ENCODE measurements around the gene TTC12. TPM values are rescaled to one million over a fixed set of nuclear protein-coding genes. Genes with fewer than 3 reads are reported as not detected.

Gene TTC12
- total and polyA plus RNA-seq, 2 of the 4 experiments (the other 2 are of a cell fraction): 10.0 to 14.7 TPM

- Histone ChIP-seq H2AK5ac (ENCODE audit: low read depth, low read length) (no peak overlapping the region), H3K4ac (ENCODE audit: low read depth, low read length) (no peak overlapping the region), H4K5ac (ENCODE audit: low read depth, low read length) (no peak overlapping the region), H4K8ac (ENCODE audit: low read depth in 2 of 2, low read length in 2 of 2) (no peak overlapping the region), H3K9ac (ENCODE audit: low read depth, low read length) (no peak overlapping the region), H3K36me3 (ENCODE audit: control insufficient read depth, insufficient read depth, low read length) (no peaks in the 10 kb centered on the region), H3K4me2 (ENCODE audit: low read depth, low read length) (no peak overlapping the region), H3K18ac (ENCODE audit: low read depth, low read length) (no peak overlapping the region), H3K23ac (ENCODE audit: low read depth, low read length) (no peak overlapping the region), H4K91ac (ENCODE audit: insufficient read depth, low read depth, low read length) (no peak overlapping the region), H2BK15ac (ENCODE audit: low read depth, low read length) (no peak overlapping the region), H3K4me1 (ENCODE audit: control insufficient read depth, insufficient read depth, low read length) (no peaks in the 10 kb centered on the region), H2BK20ac (ENCODE audit: low read depth, low read length) (no peak overlapping the region), H2AFZ (replicated peaks; ENCODE audit: low read length, poor library complexity) (no peak overlapping the region), H3K4me3 (ENCODE audit: insufficient read depth, low read depth, low read length) (no peak overlapping the region), H3K14ac (replicated peaks; ENCODE audit: low read depth, low read length) (no peak overlapping the region), H2BK120ac (ENCODE audit: low read depth, low read length) (no peak overlapping the region), H3K27me3 (ENCODE audit: control insufficient read depth, insufficient read depth, low read length) (peaks cover 24% of the 10 kb centered on the region), H3K56ac (ENCODE audit: extremely low read depth, insufficient read depth, low read length) (no peak overlapping the region), H2AK9ac (replicated peaks; ENCODE audit: low read depth, low read length, poor library complexity) (no peak overlapping the region), H3K79me1 (ENCODE audit: low read depth in 1 of 2, low read length in 2 of 2) (no peaks in the 10 kb centered on the region), H3K27ac (ENCODE audit: insufficient read depth, low read length) (no peak overlapping the region), H3K9me1 (ENCODE audit: insufficient read depth, low read length) (no peaks in the 10 kb centered on the region), H3K9me3 (ENCODE audit: control insufficient read depth, insufficient read depth, low read length) (no peaks in the 10 kb centered on the region), H4K20me1 (ENCODE audit: insufficient read depth, low read length) (no peaks in the 10 kb centered on the region), H2BK5ac (ENCODE audit: low read depth, low read length, poor library complexity, severe bottlenecking) (no peak overlapping the region)
- WGBS, 2 experiments (ENCODE audit: extremely low coverage in 2 of 2, insufficient read length in 1 of 2): no CpG with 5 or more reads among the region's 9 CpGs
- no peak for DNase-seq
- ATAC-seq (ENCODE audit: low read depth): no peak
- intact Hi-C loops (cut with micrococcal nuclease) (no loop called here), dilution Hi-C loops (cut with HindIII; ENCODE audit: low sequenced_read_pairs, unreplicated experiment) (no loop called here), in situ Hi-C loops (cut with MboI; ENCODE audit: low sequenced_read_pairs) (no loop called here)
- ChIA-PET CTCF (no interaction called here), POLR2A (ENCODE audit: unreplicated experiment) (no interaction called here)
- BruUV-seq (replicated peaks): no TSS peak
- TF ChIP-seq USF2 (IDR thresholded peaks at IDR 0.05; ENCODE audit: low read depth, low read length) (no peak), ELK1 (IDR thresholded peaks at IDR 0.05; ENCODE audit: borderline replicate concordance, low read depth, low read length) (no peak), RAD21 (IDR thresholded peaks at IDR 0.05; ENCODE audit: low read length) (no peak), SMC3 (IDR thresholded peaks at IDR 0.05; ENCODE audit: low read depth, low read length) (no peak), NFE2L2 (IDR thresholded peaks at IDR 0.05; ENCODE audit: low read depth, low read length) (no peak), BHLHE40 (IDR thresholded peaks at IDR 0.05; ENCODE audit: low read depth, low read length) (no peak), FOS (IDR thresholded peaks at IDR 0.05; ENCODE audit: low read depth, low read length) (no peak), MAFK (IDR thresholded peaks at IDR 0.05; ENCODE audit: low read depth, low read length) (no peak), RFX5 (IDR thresholded peaks at IDR 0.05; ENCODE audit: low read depth, low read length) (no peak), RCOR1 (IDR thresholded peaks at IDR 0.05; ENCODE audit: insufficient replicate concordance, low read length) (no peak), POLR2A (IDR thresholded peaks at IDR 0.05; ENCODE audit: low read depth, low read length) (no peak)
These were observed 93.8 kb downstream of the TTC12 start for GRCh38 chr11:113408206-113408605.

All from IMR-90 (cell line).